ENCODE measurements around the gene TEX2. TPM values are rescaled to one million over a fixed set of nuclear protein-coding genes. Genes with fewer than 3 reads are reported as not detected.

Gene TEX2
- total and polyA plus RNA-seq, 7 donors = 4.6 to 50.7 (median 39.3) TPM

DNA sequence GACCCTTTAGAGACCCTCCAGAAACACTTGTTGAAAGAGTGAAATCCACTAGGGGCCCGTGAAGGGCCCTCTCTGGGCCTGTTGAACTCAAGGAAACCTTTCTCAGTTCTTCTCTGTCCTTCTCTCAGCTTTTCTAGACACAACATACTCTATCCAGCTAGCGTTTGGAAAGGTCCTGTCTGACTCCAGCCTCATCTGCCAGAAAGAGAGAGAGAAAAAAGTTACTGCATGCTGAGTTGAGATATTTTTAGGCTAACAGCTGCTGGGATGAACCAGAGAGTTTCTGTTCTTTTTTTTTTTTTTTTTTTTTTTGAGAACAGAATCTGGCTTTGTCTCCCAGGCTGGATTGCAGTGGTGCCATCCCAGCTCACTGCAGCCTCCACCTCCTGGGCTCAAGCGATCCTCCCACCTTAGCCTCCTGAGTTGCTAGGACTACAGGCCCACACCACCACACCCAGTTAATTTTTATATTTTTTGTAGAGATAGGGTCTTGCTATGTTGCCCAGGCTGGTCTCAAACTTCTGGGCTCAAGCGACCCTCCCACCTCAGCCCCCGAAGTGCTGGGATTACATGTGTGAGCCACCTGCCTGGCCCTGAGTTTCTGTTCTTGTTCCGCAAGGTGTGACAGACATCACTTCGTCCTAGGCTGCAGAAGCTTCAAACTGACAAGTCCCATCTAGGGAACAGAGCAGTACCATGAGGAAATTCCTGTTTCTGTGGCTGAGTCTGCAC is 14.9 kb upstream of the TEX2 start:
- no peak for DNase-seq
- Histone ChIP-seq H3K27ac (peak overlapping the region in 3 of 4 donors; percentile 55 to 67 (median 66)), H3K36me3 (no peaks in the 10 kb centered on the region), H3K4me3 (no peak overlapping the region), H3K4me1 (peaks cover 0 to 18% (median 11%) of the 10 kb centered on the region in 4 donors), H3K9me3 (no peaks in the 10 kb centered on the region), H3K27me3 (no peaks in the 10 kb centered on the region)
- intact Hi-C loops (cut with DNase I) = no loop called here
- 81 to 89% methylated on average over 7 of the region's 7 CpGs for WGBS, 2 donors
- TF ChIP-seq, protein P1, sequence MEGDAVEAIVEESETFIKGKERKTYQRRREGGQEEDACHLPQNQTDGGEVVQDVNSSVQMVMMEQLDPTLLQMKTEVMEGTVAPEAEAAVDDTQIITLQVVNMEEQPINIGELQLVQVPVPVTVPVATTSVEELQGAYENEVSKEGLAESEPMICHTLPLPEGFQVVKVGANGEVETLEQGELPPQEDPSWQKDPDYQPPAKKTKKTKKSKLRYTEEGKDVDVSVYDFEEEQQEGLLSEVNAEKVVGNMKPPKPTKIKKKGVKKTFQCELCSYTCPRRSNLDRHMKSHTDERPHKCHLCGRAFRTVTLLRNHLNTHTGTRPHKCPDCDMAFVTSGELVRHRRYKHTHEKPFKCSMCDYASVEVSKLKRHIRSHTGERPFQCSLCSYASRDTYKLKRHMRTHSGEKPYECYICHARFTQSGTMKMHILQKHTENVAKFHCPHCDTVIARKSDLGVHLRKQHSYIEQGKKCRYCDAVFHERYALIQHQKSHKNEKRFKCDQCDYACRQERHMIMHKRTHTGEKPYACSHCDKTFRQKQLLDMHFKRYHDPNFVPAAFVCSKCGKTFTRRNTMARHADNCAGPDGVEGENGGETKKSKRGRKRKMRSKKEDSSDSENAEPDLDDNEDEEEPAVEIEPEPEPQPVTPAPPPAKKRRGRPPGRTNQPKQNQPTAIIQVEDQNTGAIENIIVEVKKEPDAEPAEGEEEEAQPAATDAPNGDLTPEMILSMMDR (IDR thresholded peaks at IDR 0.05) = no peak
- TF ChIP-seq POLR2AphosphoS5 (IDR thresholded peaks at IDR 0.05) (no peak), EP300 (IDR thresholded peaks at IDR 0.05) (no peak), POLR2A (IDR thresholded peaks at IDR 0.05) (no peak)

DNA sequence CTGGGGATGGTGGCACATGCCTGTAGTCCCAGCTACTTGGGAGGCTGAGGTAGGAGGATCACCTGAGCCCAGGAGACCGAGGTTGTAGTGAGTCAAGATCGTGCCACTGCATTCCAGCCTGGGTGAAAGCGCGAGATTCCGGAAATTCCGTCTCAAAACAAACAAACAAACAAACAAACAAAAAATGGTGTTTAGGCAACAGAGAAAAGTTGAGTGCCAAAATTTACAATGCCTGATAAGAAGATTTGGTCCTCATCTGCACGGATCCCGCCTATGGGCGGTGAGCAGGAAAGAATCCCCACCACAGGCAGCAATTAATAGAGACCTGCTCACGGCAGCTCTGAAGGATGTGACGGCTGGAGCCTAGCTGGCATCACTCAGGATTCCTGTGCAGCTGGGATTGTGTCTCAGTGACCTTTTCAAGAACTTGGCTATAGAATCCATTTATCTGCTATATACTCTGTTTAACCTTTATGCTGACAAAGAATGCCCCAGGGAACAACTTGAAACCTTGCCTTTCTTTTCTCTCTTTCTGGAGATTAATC is 14.0 kb upstream of the TEX2 start:
- Histone ChIP-seq H3K27ac (peak overlapping the region in 2 of 4 donors; percentile 66 to 67), H3K4me1 (peaks cover 0 to 13% (median 8%) of the 10 kb centered on the region in 4 donors), H3K4me3 (no peak overlapping the region), H3K36me3 (no peaks in the 10 kb centered on the region), H3K9me3 (peaks cover 0 to under 1% (median 0%) of the 10 kb centered on the region in 4 donors), H3K27me3 (no peaks in the 10 kb centered on the region)
- 86 to 93% methylated on average over 11 of the region's 11 CpGs for WGBS, 2 donors
- DNase-seq = no peak
- intact Hi-C loops (cut with DNase I) = no loop called here
- TF ChIP-seq EP300 (IDR thresholded peaks at IDR 0.05) = no peak
- TF ChIP-seq POLR2AphosphoS5 (IDR thresholded peaks at IDR 0.05) = no peak
- TF ChIP-seq, protein P1 (IDR thresholded peaks at IDR 0.05) = no peak
- no peak for TF ChIP-seq POLR2A (IDR thresholded peaks at IDR 0.05)

DNA sequence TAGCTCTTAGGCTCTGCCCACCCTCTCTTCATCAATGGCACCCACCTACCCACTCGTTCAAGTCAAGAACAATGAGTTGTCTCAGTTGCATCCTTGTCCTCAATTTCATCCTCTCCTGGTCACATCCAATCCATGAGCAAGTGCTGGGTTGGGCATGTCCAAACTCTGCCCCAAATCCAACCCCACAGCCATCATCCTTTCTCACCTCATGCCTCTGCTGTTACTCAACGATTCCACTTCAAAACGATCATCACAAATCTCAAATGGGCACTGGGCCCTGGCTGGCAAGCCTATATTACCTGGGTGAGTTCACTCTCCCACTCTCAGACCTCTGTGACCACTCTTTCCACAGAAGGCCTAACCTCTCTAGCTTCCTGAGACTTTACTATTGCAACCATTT is 12.0 kb upstream of the TEX2 start:
- WGBS, 2 donors = 80 to 90% methylated on average over 3 of the region's 3 CpGs
- H3K36me3 ChIP-seq = no peaks in the 10 kb centered on the region
- intact Hi-C loops (cut with DNase I) = no loop called here
- H3K9me3 ChIP-seq = peaks cover 0 to 4% (median 0%) of the 10 kb centered on the region in 4 donors
- no peak for DNase-seq
- TF ChIP-seq, protein P1 (IDR thresholded peaks at IDR 0.05) = no peak
- TF ChIP-seq POLR2AphosphoS5 (IDR thresholded peaks at IDR 0.05) (no peak), EP300 (IDR thresholded peaks at IDR 0.05) (no peak), POLR2A (IDR thresholded peaks at IDR 0.05) (no peak)
- H3K4me1 ChIP-seq = peaks cover 0 to 9% (median 8%) of the 10 kb centered on the region in 4 donors
- H3K27me3 ChIP-seq = no peaks in the 10 kb centered on the region
- H3K27ac ChIP-seq = no peak overlapping the region
- H3K4me3 ChIP-seq = no peak overlapping the region

DNA sequence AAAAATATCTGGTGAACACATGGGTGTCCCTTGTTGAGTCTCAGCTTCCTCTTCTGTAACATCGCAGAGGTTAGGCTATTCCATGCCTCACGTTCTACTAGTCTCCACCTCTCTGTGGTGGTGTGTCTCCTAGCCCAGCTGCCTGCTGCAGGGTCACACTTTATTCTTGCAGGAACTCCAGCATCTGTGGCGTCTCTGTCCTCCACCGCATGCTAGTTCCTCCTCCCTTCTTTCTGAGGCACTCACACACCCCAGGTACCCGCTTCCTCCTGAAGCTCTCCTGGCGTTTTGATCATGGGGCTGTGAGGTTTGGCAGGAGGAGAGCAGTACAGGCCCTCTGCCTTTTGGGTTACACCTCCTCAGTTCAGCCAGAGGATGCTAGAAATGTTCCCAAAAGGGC is 9.9 kb upstream of the TEX2 start:
- Histone ChIP-seq H3K9me3 (peaks cover 0 to 4% (median 0%) of the 10 kb centered on the region in 4 donors), H3K4me3 (no peak overlapping the region), H3K4me1 (peaks cover 0 to 9% (median 8%) of the 10 kb centered on the region in 4 donors), H3K27ac (no peak overlapping the region), H3K27me3 (no peaks in the 10 kb centered on the region), H3K36me3 (no peaks in the 10 kb centered on the region)
- intact Hi-C loops (cut with DNase I) = no loop called here
- TF ChIP-seq EP300 (IDR thresholded peaks at IDR 0.05) = no peak
- TF ChIP-seq POLR2A (IDR thresholded peaks at IDR 0.05) = no peak
- TF ChIP-seq, protein P1 (IDR thresholded peaks at IDR 0.05) = no peak
- TF ChIP-seq POLR2AphosphoS5 (IDR thresholded peaks at IDR 0.05) = no peak
- DNase-seq = no peak
- 55 to 84% methylated on average over 6 of the region's 6 CpGs for WGBS, 2 donors

Measured in sigmoid colon (tissue), 7 donors.